K562 (cell line): ENCODE data around the gene CDK14. TPM values are rescaled to one million over a fixed set of nuclear protein-coding genes. Genes with fewer than 3 reads are reported as not detected.

Experiments used
- ATAC-seq: fragments of 200-7000 bp; cut with Tn5 transposase; 3 replicates; pipeline ENCODE4 v1.9.1; 2020; ENCODE audit warnings: moderate library complexity
- BruUV-seq: library from RNA; stranded (reverse); fragments of 400-500 nt; replicated peaks from 2 replicates; lab custom pipeline; 2021; lab: Mats Ljungman, UMichigan
- CTCF ChIA-PET: fragments of 300-600 bp; formaldehyde crosslinking; extraction: SDS; loops from one replicate; lab custom pipeline; 2021; ENCODE audit warnings: low intra/inter-chr PET ratio; lab: Yijun Ruan, JAX
- POLR2A ChIA-PET: fragments of 300-600, 350-650 bp; sonication (Branson Sonifier 250); formaldehyde crosslinking; extraction: SDS; loops from one replicate; lab custom pipeline; 2021; ENCODE audit warnings: antibody characterized with exemption, inconsistent platforms; lab: Yijun Ruan, JAX
- DNase-seq, 4 experiments: peaks; one replicate each; pipeline versions ENCODE4 v3.0.0 to v3.0.0-alpha.2; 2011 to 2018; ENCODE audit warnings: low spot score in 3 of 4, mixed read lengths in 3 of 4; ENCODE audit errors: extremely low read depth in 1 of 4
- FAIRE-seq: peaks from 2 replicates; lab custom pipeline; 2011; peaks lifted over from hg19 to GRCh38; lab: Jason Lieb, UNC
- H2AFZ ChIP-seq: 2 replicates; pipeline ENCODE4 v1.6.0; 2011; ENCODE audit warnings: low read depth, low read length, control low read depth, inconsistent platforms
- H3K27ac ChIP-seq: fragments of 200-600 bp; 3 replicates; pipeline ENCODE4 v1.8.0; 2011; ENCODE audit warnings: low read depth, mild to moderate bottlenecking, control low read depth, inconsistent platforms, low read length, moderate library complexity, mixed read lengths; ENCODE audit errors: extremely low read depth
- H3K27me3 ChIP-seq, 2 experiments: fragments of 300-600 bp in 1 of 2; 2 replicates in 1 of 2; 3 replicates in 1 of 2; pipeline versions ENCODE4 v1.6.0 to v1.8.0; 2011; ENCODE audit warnings: inconsistent platforms in 2 of 2, low read length in 2 of 2, mild to moderate bottlenecking in 1 of 2, mixed read lengths in 1 of 2, moderate library complexity in 1 of 2; ENCODE audit not compliant: control insufficient read depth in 2 of 2, insufficient read depth in 2 of 2
- H3K36me3 ChIP-seq: fragments of 300-600 bp; 3 replicates; pipeline ENCODE4 v1.8.0; 2011; ENCODE audit warnings: mild to moderate bottlenecking, low read length, inconsistent platforms; ENCODE audit not compliant: control insufficient read depth, insufficient read depth
- H3K4me1 ChIP-seq, 2 experiments: fragments of 200-600 bp in 1 of 2; replicated peaks in 1 of 2; 2 replicates in 1 of 2; 3 replicates in 1 of 2; pipeline versions ENCODE4 v1.5.1 to v1.8.0; 2011; ENCODE audit warnings: inconsistent platforms in 2 of 2, low read length in 2 of 2, mild to moderate bottlenecking in 1 of 2, mixed read lengths in 1 of 2, moderate library complexity in 1 of 2; ENCODE audit not compliant: control insufficient read depth in 2 of 2, insufficient read depth in 2 of 2
- H3K4me2 ChIP-seq: 2 replicates; pipeline ENCODE4 v1.6.1; 2011; ENCODE audit warnings: low read length, control low read depth, inconsistent platforms, mixed read lengths; ENCODE audit not compliant: insufficient read depth
- H3K4me3 ChIP-seq: fragments of 200-600 bp; sonication (generic), shearing (Covaris generic); 2 replicates; pipeline ENCODE4 v1.5.1; 2016; ENCODE audit warnings: control low read depth, inconsistent platforms
- H3K79me2 ChIP-seq: fragments of 200-600 bp; 3 replicates; pipeline ENCODE4 v1.8.0; 2011; ENCODE audit warnings: low read length, inconsistent platforms; ENCODE audit not compliant: control insufficient read depth, insufficient read depth
- H3K9ac ChIP-seq, 2 experiments: 2 replicates each; pipeline versions ENCODE4 v1.6.0 to v1.6.1; 2011; ENCODE audit warnings: low read depth in 2 of 2, low read length in 2 of 2, control low read depth in 1 of 2, inconsistent platforms in 1 of 2, mild to moderate bottlenecking in 1 of 2, mixed read lengths in 1 of 2; ENCODE audit not compliant: insufficient read depth in 1 of 2
- H3K9me1 ChIP-seq: one replicate; pipeline ENCODE4 v1.6.0; 2011; ENCODE audit warnings: inconsistent platforms, mild to moderate bottlenecking, low read length, moderate library complexity; ENCODE audit not compliant: control insufficient read depth, insufficient read depth
- H3K9me3 ChIP-seq: replicated peaks from 2 replicates; pipeline ENCODE4 v1.5.1; 2011; ENCODE audit warnings: low read depth, low read length, inconsistent platforms; ENCODE audit not compliant: control insufficient read depth, insufficient read depth
- H4K20me1 ChIP-seq: replicated peaks from 2 replicates; pipeline ENCODE4 v1.6.1; 2011; ENCODE audit warnings: low read length, inconsistent platforms, mixed read lengths; ENCODE audit not compliant: control insufficient read depth, insufficient read depth
- DIDO1 ChIP-seq: fragments of 450-650 bp; IDR thresholded peaks from 2 replicates; pipeline ENCODE4 v1.6.1; 2016; ENCODE audit warnings: low read depth, missing biosample characterization, missing genetic modification characterization
- E2F1 ChIP-seq: sonication (generic); formaldehyde crosslinking; IDR thresholded peaks from 2 replicates; pipeline ENCODE4 v1.8.1; 2023; ENCODE audit warnings: mild to moderate bottlenecking, missing genetic modification reagents, moderate library complexity
- E2F8 ChIP-seq: fragments of 450-650 bp; IDR thresholded peaks from 2 replicates; pipeline ENCODE4 v1.7.1; 2018; ENCODE audit warnings: mild to moderate bottlenecking, low read depth; ENCODE audit not compliant: partially characterized antibody
- NCOR1 ChIP-seq: fragments of 450-650 bp; IDR thresholded peaks from 2 replicates; pipeline ENCODE4 v1.6.1; 2016; ENCODE audit warnings: mild to moderate bottlenecking, moderate library complexity
- SFPQ ChIP-seq: fragments of 200-400 bp; formaldehyde crosslinking; IDR thresholded peaks from 2 replicates; pipeline ENCODE4 v1.6.1; 2017; ENCODE audit warnings: mild to moderate bottlenecking, low read depth, low read length, moderate library complexity
- ZNF778 ChIP-seq: fragments of 450-650 bp; formaldehyde crosslinking; IDR thresholded peaks from 2 replicates; pipeline ENCODE4 v1.4.0; 2020; ENCODE audit warnings: mild to moderate bottlenecking, moderate library complexity
- WGBS: fragments of 100-300 bp; shearing (Covaris generic); methylation state at CpG from one replicate; pipeline ENCODE4 v1.1.6; 2016; ENCODE audit warnings: low coverage, mixed read lengths; ENCODE audit not compliant: insufficient coverage; ENCODE audit errors: missing lambda C conversion rate; 5-methylcytosine and 5-hydroxymethylcytosine counted together
- in situ Hi-C: fragments of 300-500 bp; cut with MboI; formaldehyde crosslinking; loops from 4 replicates; pipeline ENCODE4 v1.15.0; 2018; ENCODE audit warnings: inconsistent platforms, mixed read lengths
- intact Hi-C: fragments of 100-400 bp; cut with micrococcal nuclease; formaldehyde crosslinking; loops from 2 replicates; pipeline ENCODE4 v1.14.2; 2022
- polyA plus RNA-seq, 8 experiments: library from polyadenylated mRNA; depleted of rRNA in 4 of 8; stranded (reverse) in 5 of 8; unstranded in 3 of 8; fragments of >200 nt; fragmentation: Nextera tagmentation in 2 of 8; fragmentation: Illumina TruSeq in 1 of 8; extraction: Ambion mirVana in 2 of 8; extraction: Trizol in 1 of 8; gene quantifications; 2 replicates each; pipeline versions ENCODE4 v1.2.1 to v1.2.3, GENCODE V29; 2011 to 2014; ENCODE audit warnings: inconsistent platforms in 1 of 8, missing spikeins in 1 of 8
- total RNA-seq, 7 experiments: library from RNA; depleted of rRNA in 6 of 7; stranded (reverse); fragments of >200 nt in 6 of 7; fragmentation: Illumina TruSeq in 2 of 7; extraction: Trizol in 2 of 7; gene quantifications; 2 replicates each; pipeline versions ENCODE4 v1.2.1 to v1.2.3, GENCODE V29; 2011 to 2021; ENCODE audit warnings: low replicate concordance in 1 of 7

CDK14 gene
- total and polyA plus RNA-seq, 9 of the 15 experiments (the other 6 are each of a cell fraction or from before 2014, with no cell fraction given): 0.03 to 0.91 (median 0.16) TPM

GRCh38 chr7:90672210-90672609 is 76.1 kb downstream of the CDK14 start (continued):
- TF ChIP-seq DIDO1 (no peak), E2F1 (CRISPR knock-in tag) (no peak)

DNA sequence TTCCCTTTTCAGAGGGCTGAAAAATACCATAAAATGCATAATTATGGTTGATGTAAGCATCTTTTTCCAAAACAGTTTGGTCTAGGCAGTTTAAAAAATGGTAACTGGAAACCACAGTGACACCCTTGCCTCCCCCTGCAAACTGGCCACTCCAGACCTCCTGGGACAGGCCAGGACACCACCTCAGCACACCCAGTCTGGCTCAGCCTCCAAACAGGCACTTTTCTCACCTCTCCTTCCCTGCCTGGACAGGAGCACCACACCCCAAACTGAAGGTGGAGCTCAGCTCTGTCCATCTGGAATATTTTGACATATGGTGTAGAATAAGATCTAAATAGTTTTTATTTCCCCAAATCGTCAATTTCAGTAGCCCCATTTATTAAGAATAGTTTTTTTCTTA is 78.5 kb downstream of the CDK14 start:
- H3K4me2 ChIP-seq: no peak overlapping the region
- WGBS: 0% methylated on average over 1 of the region's 1 CpG
- TF ChIP-seq NCOR1: no peak
- TF ChIP-seq, all 486 proteins: peak for 0
- Histone ChIP-seq H3K79me2 (no peaks in the 10 kb centered on the region), H3K27ac (no peak overlapping the region), H2AFZ (no peak overlapping the region), H3K9ac (no peak overlapping the region), H3K9me1 (no peaks in the 10 kb centered on the region), H3K4me1 (no peaks in the 10 kb centered on the region), H4K20me1 (no peaks in the 10 kb centered on the region), H3K4me3 (no peak overlapping the region), H3K27me3 (no peaks in the 10 kb centered on the region), H3K9me3 (no peaks in the 10 kb centered on the region), H3K36me3 (no peaks in the 10 kb centered on the region)
- ATAC-seq: no peak
- no peak for FAIRE-seq
- BruUV-seq: no TSS peak
- in situ Hi-C loops: no loop called here
- POLR2A ChIA-PET: no interaction called here
- DNase-seq: no peak
- intact Hi-C loops: no loop called here
- CTCF ChIA-PET: no interaction called here

DNA sequence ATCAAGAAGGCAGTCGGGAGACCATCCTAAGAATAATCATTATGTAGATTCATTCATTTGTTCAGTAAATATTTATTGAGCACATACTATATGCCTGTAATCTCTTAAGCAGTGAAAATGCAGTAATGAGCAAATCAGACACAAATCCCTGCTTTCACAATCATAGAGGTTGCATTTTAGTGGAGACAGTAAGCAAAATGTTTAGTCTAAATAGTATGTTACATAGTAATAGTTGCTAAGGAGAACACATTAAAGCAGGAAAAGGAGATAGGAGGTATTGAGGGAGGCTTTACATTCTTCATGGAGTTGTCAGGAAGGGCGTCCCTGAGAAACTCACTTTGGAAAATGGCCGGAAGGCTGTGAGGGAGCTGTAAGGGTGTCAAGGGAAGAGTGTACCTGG is 79.9 kb downstream of the CDK14 start:
- Histone ChIP-seq H3K9ac (no peak overlapping the region), H3K27me3 (no peaks in the 10 kb centered on the region), H2AFZ (no peak overlapping the region), H3K4me3 (no peak overlapping the region), H3K79me2 (no peaks in the 10 kb centered on the region), H3K9me1 (no peaks in the 10 kb centered on the region), H3K9me3 (no peaks in the 10 kb centered on the region), H3K36me3 (no peaks in the 10 kb centered on the region), H4K20me1 (no peaks in the 10 kb centered on the region), H3K4me1 (no peaks in the 10 kb centered on the region), H3K27ac (no peak overlapping the region), H3K4me2 (no peak overlapping the region)
- POLR2A ChIA-PET: no interaction called here
- in situ Hi-C loops: no loop called here
- intact Hi-C loops: no loop called here
- ATAC-seq: no peak
- no peak for FAIRE-seq
- no peak for DNase-seq
- CTCF ChIA-PET: no interaction called here
- WGBS: 4% methylated on average over 3 of the region's 3 CpGs
- no TSS peak for BruUV-seq
- no peak for TF ChIP-seq ZNF778 (CRISPR knock-in tag)
- no peak for TF ChIP-seq SFPQ
- no peak for TF ChIP-seq E2F8
